ENCODE data around the gene NAAA. TPM values are rescaled to one million over a fixed set of nuclear protein-coding genes. Genes with fewer than 3 reads are reported as not detected.
A peak's percentile ranks its signal among the peaks of the same experiment; 100 is the strongest.

Gene NAAA
- total and polyA plus RNA-seq, 9 of the 15 experiments (the other 6 are each of a cell fraction or from before 2014, with no cell fraction given) = 1.3 to 7.9 (median 5.9) TPM

DNA sequence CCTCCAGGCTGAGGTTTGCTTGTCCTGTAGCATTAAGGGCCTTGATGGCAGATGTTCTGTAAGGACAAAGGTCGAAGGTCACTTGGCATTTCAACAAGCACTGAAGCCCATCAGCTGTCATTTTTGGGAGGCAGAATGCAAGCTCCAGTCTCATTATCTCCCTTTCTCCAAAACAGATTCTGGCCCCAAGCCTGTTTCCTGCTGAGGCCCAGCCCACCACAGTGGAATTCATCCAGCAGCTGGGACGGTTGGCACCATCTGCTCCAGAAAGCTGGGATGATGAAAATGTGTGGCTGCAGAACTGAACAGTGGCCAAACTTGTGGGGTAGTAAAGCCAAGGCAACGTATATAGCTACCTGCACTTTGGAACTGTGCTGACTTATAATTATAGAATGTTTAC lies 20.9 kb downstream of the NAAA start:
- DNase-seq (ENCODE audit: extremely low read depth in 1 of 4, low spot score in 3 of 4) (no peak), FAIRE-seq (no peak), ATAC-seq (no peak)
- intact Hi-C loops (cut with micrococcal nuclease) (loop anchor here (5.0 kb wide), 2 partner anchors 72 to 147 kb away; partner anchors contain the start of gene SDAD1), in situ Hi-C loops (cut with MboI) (no loop called here)
- Histone ChIP-seq H3K36me3 (ENCODE audit: control insufficient read depth, insufficient read depth, low read length) (no peaks in the 10 kb centered on the region), H3K27me3 (ENCODE audit: control insufficient read depth in 2 of 2, insufficient read depth in 2 of 2, low read length in 2 of 2) (no peaks in the 10 kb centered on the region), H4K20me1 (replicated peaks; ENCODE audit: control insufficient read depth, insufficient read depth, low read length) (no peaks in the 10 kb centered on the region), H3K79me2 (ENCODE audit: control insufficient read depth, insufficient read depth, low read length) (no peaks in the 10 kb centered on the region), H3K9me3 (replicated peaks; ENCODE audit: control insufficient read depth, insufficient read depth, low read depth, low read length) (no peaks in the 10 kb centered on the region), H3K9ac (ENCODE audit: insufficient read depth in 1 of 2, low read depth in 2 of 2, low read length in 2 of 2) (no peak overlapping the region), H3K9me1 (ENCODE audit: control insufficient read depth, insufficient read depth, low read length) (no peaks in the 10 kb centered on the region), H3K4me3 (no peak overlapping the region), H3K27ac (ENCODE audit: extremely low read depth, low read depth, low read length) (no peak overlapping the region), H3K4me1 (replicated peaks in 1 of 2; ENCODE audit: control insufficient read depth in 2 of 2, insufficient read depth in 2 of 2, low read length in 2 of 2) (no peaks in the 10 kb centered on the region), H3K4me2 (ENCODE audit: insufficient read depth, low read length) (no peak overlapping the region), H2AFZ (ENCODE audit: low read depth, low read length) (no peak overlapping the region)
- ChIA-PET POLR2A (no interaction called here), CTCF (ENCODE audit: low intra/inter-chr PET ratio) (no interaction called here)
- 27% methylated on average over 3 of the region's 3 CpGs for WGBS (ENCODE audit: insufficient coverage, low coverage, missing lambda C conversion rate)
- TF ChIP-seq RFX1 (IDR thresholded peaks at IDR 0.05) = no peak
- TF ChIP-seq STAT5B (CRISPR knock-in tag; IDR thresholded peaks at IDR 0.05) = no peak
- no peak for TF ChIP-seq RBM14 (IDR thresholded peaks at IDR 0.05; ENCODE audit: borderline replicate concordance, insufficient read depth, low read depth, low read length)
- TF ChIP-seq BRD9 (IDR thresholded peaks at IDR 0.05; ENCODE audit: low read depth, partially characterized antibody) = no peak
- TF ChIP-seq ZNF134 (CRISPR knock-in tag; conservative IDR thresholded peaks at IDR 0.05) = peak; percentile 51; the same call in 1 of the 2 replicates
- TF ChIP-seq NR2C1 (IDR thresholded peaks at IDR 0.05) = peak; percentile 56
- 0 out of 2 replicates have a peak, but pooled peaks have one; percentile 37 for TF ChIP-seq NR2C1 (tag; IDR thresholded peaks at IDR 0.05)
- TF ChIP-seq EP300 (IDR thresholded peaks at IDR 0.05; ENCODE audit: low read length) = no peak
- no peak for TF ChIP-seq NELFE (IDR thresholded peaks at IDR 0.05; ENCODE audit: insufficient read depth, insufficient read length)
- BruUV-seq (replicated peaks) = no TSS peak

Measured in K562 (cell line).